NCI-H187 (cell line): Measurements from ENCODE around the gene OTOS.

Experiments
- DNase-seq, 2 experiments: peaks; one replicate each; lab custom pipeline; 2025; lab: John Stamatoyannopoulos, UW

Gene OTOS

DNA sequence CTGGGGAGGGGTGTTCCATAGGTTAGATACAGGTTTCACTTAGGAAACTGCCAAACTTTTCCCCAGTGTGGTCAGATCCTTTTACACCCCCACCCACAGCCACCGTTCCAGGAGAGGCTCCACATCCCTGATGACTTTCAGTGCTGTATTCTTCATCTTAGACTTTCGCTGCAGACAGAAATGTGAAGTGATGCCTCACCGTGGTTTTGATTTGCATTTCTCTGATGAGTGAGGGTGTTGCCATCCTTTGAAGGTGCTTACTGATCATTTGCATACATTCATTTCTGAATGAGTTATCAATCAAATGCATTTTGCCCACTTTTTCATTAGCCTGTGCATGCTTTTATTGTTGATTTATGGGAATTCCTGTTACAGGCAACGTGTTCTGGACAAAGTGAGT lies 19.3 kb downstream of the OTOS start:
- DNase-seq, result no peak

DNA sequence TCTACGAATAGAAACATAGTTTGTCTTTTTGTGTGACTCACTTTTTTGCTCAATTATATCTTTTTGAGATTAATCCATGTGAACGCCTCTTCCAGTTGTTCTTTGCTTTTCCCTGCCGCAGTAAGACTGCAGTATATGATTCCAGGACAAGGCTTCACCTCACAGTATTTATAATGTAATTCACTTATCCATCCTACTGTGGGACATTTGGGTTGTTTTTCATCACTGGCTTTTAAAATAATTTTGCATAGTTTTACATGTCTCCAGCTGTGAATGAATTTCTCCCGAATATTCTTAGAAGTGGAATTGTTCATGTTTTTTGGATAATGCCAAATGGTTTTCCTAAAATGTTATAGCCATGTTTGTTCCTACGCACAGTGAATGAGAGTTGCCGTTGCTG lies 26.2 kb downstream of the OTOS start:
- DNase-seq, result no peak

DNA sequence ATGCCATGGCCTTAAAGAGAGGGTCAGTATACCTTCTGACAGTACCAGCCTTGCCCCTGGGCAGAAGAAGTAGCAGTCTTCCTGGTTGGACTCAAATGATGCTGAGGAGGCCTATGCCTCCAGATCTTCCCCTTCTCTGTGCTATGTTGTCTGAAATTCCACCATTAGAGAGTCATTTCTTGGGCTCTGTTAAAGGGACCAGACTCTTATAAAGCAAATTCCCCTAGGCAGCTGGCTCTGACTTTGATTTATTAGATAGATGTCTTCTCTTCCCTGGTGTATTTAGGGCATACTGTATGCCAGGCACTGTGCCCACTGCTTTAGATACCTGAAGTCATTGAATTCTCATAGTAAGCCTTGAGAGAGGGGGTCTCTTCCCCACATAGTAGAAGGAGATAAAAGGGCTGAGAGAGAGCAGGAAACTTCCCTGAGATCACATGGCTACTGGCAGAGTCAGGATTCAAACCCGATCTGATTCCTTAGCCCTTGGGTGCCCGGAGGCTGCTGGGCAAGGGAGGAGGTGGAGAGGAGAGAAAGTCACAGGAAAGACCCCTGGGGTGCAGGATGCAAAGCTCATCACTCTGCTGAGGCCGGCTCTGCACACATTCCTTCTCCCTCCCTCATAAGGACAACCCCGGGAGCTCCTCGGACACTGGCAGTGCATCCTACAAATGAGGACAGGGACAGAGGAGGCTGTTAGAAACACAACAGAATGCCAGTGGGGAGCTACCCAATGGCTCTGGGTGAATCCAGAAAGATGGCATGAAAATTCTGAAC lies 27.4 kb downstream of the OTOS start:
- DNase-seq, result no peak

- DNase-seq, result no peak
Observed at GRCh38 chr2:240111253-240111652, 29.2 kb downstream of the OTOS start.

DNA sequence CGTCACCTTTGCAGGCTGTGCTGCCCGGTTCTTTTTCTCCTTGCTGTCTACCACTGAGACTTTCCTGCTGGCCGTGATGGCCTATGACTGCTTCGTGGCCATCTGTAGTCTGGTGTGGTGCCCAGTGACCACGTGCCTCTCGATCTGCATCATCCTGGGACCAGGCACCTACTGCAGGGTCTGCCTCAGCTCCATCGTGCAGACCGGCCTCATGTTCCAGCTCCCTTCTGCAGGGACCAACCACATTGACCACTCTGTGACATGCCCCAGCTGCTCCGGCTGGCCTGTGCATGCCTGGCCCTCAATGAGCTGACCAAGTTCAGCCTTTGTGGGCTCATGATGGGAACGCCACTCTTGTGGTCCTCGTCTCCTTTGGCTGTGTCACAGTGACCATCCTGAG lies 31.1 kb downstream of the OTOS start:
- DNase-seq, result no peak

- DNase-seq, result no peak
Observed at GRCh38 chr2:240107477-240107796, 33.0 kb downstream of the OTOS start.

GRCh38 chr2:240106765-240107476 lies 33.5 kb downstream of the OTOS start:
- no peak for DNase-seq

DNA sequence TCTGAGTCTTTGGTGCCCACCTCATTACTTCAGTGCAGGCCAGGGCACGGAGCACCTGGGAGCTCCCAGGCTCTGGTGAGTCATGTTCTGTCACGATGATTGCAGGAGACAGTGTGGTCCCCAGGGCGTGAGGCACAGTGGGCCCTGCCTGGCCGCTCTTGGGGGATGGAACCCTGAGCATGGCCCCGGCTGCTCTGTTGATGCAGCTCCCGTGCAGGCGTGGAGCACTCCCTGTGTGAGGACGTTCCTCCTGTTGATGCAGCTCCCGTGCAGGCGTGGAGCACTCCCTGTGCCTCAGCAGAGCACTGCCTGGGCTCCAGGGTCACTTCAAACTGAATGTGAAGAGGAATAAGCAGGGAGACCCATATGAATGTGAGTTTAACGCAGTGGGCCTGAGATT lies 34.5 kb downstream of the OTOS start:
- no peak for DNase-seq

GRCh38 chr2:240103136-240103535 lies 37.3 kb downstream of the OTOS start:
- DNase-seq, result no peak

DNA sequence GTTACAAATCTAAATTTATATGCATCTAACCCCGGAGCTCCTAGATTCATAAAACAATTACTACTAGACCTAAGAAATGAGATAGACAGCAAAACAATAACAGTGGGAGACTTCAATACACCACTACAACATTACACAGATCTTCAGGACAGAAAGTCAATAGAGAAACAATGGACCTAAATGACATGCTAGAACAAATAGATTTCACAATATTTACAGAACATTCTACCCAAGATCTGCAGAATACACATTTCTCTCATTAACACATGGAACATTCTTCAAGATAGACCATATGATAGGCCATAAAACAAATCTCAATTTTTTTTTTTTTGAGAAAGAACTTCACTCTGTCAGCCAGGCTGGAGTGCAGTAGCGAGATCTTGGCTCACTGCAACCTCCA lies 42.1 kb downstream of the OTOS start:
- no peak for DNase-seq

GRCh38 chr2:240095556-240096523 lies 44.6 kb downstream of the OTOS start:
- no peak for DNase-seq

- no peak for DNase-seq
Observed at GRCh38 chr2:240089306-240089705, 51.2 kb downstream of the OTOS start.
